WTC11 (cell line): ENCODE measurements around the gene FAM118B. TPM values are rescaled to one million over a fixed set of nuclear protein-coding genes. Genes with fewer than 3 reads are reported as not detected.

Experiments used
- ATAC-seq: fragments of 200-7000 bp; cut with Tn5 transposase; 2 replicates; pipeline ENCODE4 v1.10.0; 2021; ENCODE audit warnings: mild to moderate bottlenecking, moderate library complexity
- CTCF ChIA-PET: fragments of 300-600 bp; sonication (Branson Sonifier 250); formaldehyde crosslinking; loops from one replicate; lab custom pipeline; 2021; ENCODE audit warnings: antibody characterized with exemption; lab: Charles Lee
- POLR2A ChIA-PET: fragments of 350-600 bp; sonication (Branson Sonifier 250); formaldehyde crosslinking; loops from one replicate; lab custom pipeline; 2021; ENCODE audit warnings: antibody characterized with exemption; lab: Charles Lee
- DNase-seq: peaks from one replicate; pipeline ENCODE4 v3.0.0; 2021; ENCODE audit warnings: low spot score
- H3K27ac Mint-ChIP-seq: 2 replicates; pipeline ENCODE4 v1.8.0; 2021; ENCODE audit warnings: mixed read lengths
- H3K27me3 Mint-ChIP-seq: 2 replicates; pipeline ENCODE4 v1.8.0; 2021; ENCODE audit warnings: low read depth, mild to moderate bottlenecking, moderate library complexity, mixed read lengths
- H3K36me3 Mint-ChIP-seq: 2 replicates; pipeline ENCODE4 v1.8.0; 2021; ENCODE audit warnings: mixed read lengths
- H3K4me1 Mint-ChIP-seq: 2 replicates; pipeline ENCODE4 v1.8.0; 2022; ENCODE audit warnings: mixed read lengths
- H3K4me3 Mint-ChIP-seq: 2 replicates; pipeline ENCODE4 v1.8.0; 2021; ENCODE audit warnings: mild to moderate bottlenecking, moderate library complexity, mixed read lengths
- H3K9me3 Mint-ChIP-seq: 2 replicates; pipeline ENCODE4 v1.8.0; 2021; ENCODE audit warnings: mixed read lengths
- AR ChIP-seq: fragments of 250-450 bp; sonication (Bioruptor Pico); IDR thresholded peaks from 2 replicates; pipeline ENCODE4 v1.9.0; 2021; ENCODE audit warnings: mild to moderate bottlenecking
- CREB1 ChIP-seq: sonication (generic); formaldehyde crosslinking; IDR thresholded peaks from 2 replicates; pipeline ENCODE4 v1.8.0; 2023; ENCODE audit warnings: mild to moderate bottlenecking, missing genetic modification reagents
- ELF4 ChIP-seq: sonication (generic); formaldehyde crosslinking; IDR thresholded peaks from 2 replicates; pipeline ENCODE4 v1.8.1; 2022; ENCODE audit warnings: low read depth, mild to moderate bottlenecking, moderate library complexity, missing genetic modification reagents
- ERG ChIP-seq: fragments of 250-450 bp; sonication (Bioruptor Pico); IDR thresholded peaks from 2 replicates; pipeline ENCODE4 v1.8.0; 2021; ENCODE audit warnings: mild to moderate bottlenecking
- HMGXB4 ChIP-seq: sonication (generic); formaldehyde crosslinking; IDR thresholded peaks from 2 replicates; pipeline ENCODE4 v1.8.1; 2023; ENCODE audit warnings: mild to moderate bottlenecking, moderate library complexity, missing genetic modification reagents
- JUN ChIP-seq: sonication (generic); formaldehyde crosslinking; IDR thresholded peaks from 2 replicates; pipeline ENCODE4 v1.8.0; 2023; ENCODE audit warnings: mild to moderate bottlenecking, missing genetic modification reagents
- NFE2L1 ChIP-seq: sonication (generic); formaldehyde crosslinking; IDR thresholded peaks from 2 replicates; pipeline ENCODE4 v1.8.1; 2023; ENCODE audit warnings: missing genetic modification reagents
- NR3C1 ChIP-seq: sonication (generic); formaldehyde crosslinking; conservative IDR thresholded peaks from 2 replicates; pipeline ENCODE4 v1.8.1; 2023; ENCODE audit warnings: low read depth, mild to moderate bottlenecking, missing genetic modification reagents
- OVOL2 ChIP-seq: fragments of 250-450 bp; sonication (Bioruptor Pico); IDR thresholded peaks from 2 replicates; pipeline ENCODE4 v1.9.0; 2021; ENCODE audit warnings: mild to moderate bottlenecking, borderline replicate concordance
- ZBTB43 ChIP-seq: sonication (generic); formaldehyde crosslinking; IDR thresholded peaks from 2 replicates; pipeline ENCODE4 v1.8.1; 2023; ENCODE audit warnings: mild to moderate bottlenecking, missing genetic modification reagents
- ZNF121 ChIP-seq: sonication (generic); formaldehyde crosslinking; IDR thresholded peaks from 2 replicates; pipeline ENCODE4 v1.8.0; 2023; ENCODE audit warnings: missing genetic modification reagents
- ZNF423 ChIP-seq: fragments of 250-450 bp; sonication (Bioruptor Pico); IDR thresholded peaks from 2 replicates; pipeline ENCODE4 v2.1.2; 2022; ENCODE audit warnings: mild to moderate bottlenecking, moderate library complexity
- ZSCAN18 ChIP-seq: fragments of 250-450 bp; sonication (Bioruptor Pico); IDR thresholded peaks from 2 replicates; pipeline ENCODE4 v2.1.2; 2022; ENCODE audit warnings: mild to moderate bottlenecking, moderate library complexity
- total RNA-seq: library from RNA; stranded (reverse); gene quantifications from 3 replicates; pipeline ENCODE4 v1.2.3, GENCODE V29; 2021
- TF ChIP-seq, protein P1 (sequence below): fragments of 250-450 bp; sonication (Bioruptor Pico); IDR thresholded peaks from 2 replicates; pipeline ENCODE4 v1.9.0; 2021; ENCODE audit warnings: moderate library complexity, mild to moderate bottlenecking, inconsistent platforms, borderline replicate concordance

FAM118B gene
- total RNA-seq, 1 experiment from 2014 or later, result 35.3 TPM

DNA sequence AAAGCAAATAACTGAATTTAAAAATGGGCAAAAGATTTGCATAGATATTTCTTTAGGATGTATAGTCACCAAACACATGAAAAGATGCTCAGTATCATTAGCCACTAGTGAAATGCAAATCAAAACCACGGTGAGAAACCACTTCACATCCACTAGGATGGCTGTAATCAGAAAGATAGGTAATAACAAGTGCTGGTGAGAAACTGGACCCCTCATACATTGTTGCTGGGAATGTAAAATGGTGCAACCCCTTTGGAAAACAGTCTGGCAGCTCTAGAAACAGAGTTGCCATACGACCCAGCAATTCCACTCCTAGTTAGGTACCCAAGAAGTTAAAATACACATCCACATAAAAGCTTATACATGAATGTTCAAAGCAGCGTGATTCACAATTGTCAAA lies 16.5 kb upstream of the FAM118B start:
- CTCF ChIA-PET, result interaction anchor here (0.6 to 1.1 kb wide), 2 partner anchors 35 to 276 kb away, joined by 3 read pairs; no protein-coding TSS in a partner anchor
- H3K27me3 Mint-ChIP-seq, result no peaks in the 10 kb centered on the region
- H3K4me3 Mint-ChIP-seq, result no peak overlapping the region
- H3K27ac Mint-ChIP-seq, result no peak overlapping the region
- no peak for TF ChIP-seq JUN
- no peak for TF ChIP-seq OVOL2 (CRISPR knock-in tag)
- no peak for TF ChIP-seq AR (CRISPR knock-in tag)
- TF ChIP-seq ZSCAN18 (CRISPR knock-in tag), result no peak
- TF ChIP-seq, protein P1, sequence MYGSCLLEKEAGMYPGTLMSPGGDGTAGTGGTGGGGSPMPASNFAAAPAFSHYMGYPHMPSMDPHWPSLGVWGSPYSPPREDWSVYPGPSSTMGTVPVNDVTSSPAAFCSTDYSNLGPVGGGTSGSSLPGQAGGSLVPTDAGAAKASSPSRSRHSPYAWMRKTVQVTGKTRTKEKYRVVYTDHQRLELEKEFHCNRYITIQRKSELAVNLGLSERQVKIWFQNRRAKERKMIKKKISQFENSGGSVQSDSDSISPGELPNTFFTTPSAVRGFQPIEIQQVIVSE, result no peak
- no peak for TF ChIP-seq ZNF121 (CRISPR knock-in tag)
- TF ChIP-seq CREB1, result no peak
- TF ChIP-seq NR3C1, result no peak
- no peak for TF ChIP-seq ZNF423 (CRISPR knock-in tag)
- no peak for TF ChIP-seq ERG (CRISPR knock-in tag)
- no peak for TF ChIP-seq HMGXB4 (CRISPR knock-in tag)
- TF ChIP-seq, all 79 proteins: peak for 0
- peaks cover 22% of the 10 kb centered on the region for H3K9me3 Mint-ChIP-seq
- no peaks in the 10 kb centered on the region for H3K4me1 Mint-ChIP-seq
- POLR2A ChIA-PET, result no interaction called here
- ATAC-seq (no peak), DNase-seq (no peak)
- H3K36me3 Mint-ChIP-seq, result peaks cover 67% of the 10 kb centered on the region

DNA sequence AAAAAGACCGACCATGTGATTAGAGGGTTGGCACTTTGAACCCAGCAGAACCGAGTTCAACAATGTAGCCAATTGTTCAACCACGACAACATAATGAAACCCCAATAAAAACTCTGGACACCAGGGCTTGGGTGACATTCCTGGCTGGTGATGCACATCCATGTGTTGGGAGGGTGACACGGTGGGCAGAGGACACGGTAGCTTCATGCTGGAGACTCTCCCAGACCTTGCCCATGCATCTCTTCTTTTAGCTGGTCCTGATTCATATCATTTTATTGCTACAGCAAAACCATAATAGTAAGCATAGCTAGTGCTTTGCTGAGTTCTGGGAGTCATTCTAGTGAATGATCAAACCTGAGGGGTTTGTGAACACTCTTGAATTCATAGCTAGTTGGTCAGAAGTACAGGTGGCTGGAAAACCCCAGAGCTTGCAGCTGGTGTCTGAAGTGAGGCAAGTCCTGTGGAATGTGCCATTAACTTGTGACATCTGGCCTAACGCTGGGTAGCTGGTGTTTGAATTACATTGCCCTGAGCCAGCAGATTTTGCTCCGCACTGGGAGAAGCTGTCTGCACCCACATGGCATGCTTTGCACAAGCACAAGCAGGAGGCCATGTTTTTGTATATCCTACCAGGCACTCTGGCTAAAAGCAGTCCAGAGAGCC lies 14.2 kb upstream of the FAM118B start:
- CTCF ChIA-PET, result no interaction called here
- Mint-ChIP-seq H3K27me3 (no peaks in the 10 kb centered on the region), H3K4me3 (no peak overlapping the region), H3K36me3 (peaks cover 81% of the 10 kb centered on the region), H3K9me3 (peaks cover 22% of the 10 kb centered on the region), H3K27ac (no peak overlapping the region), H3K4me1 (no peaks in the 10 kb centered on the region)
- POLR2A ChIA-PET, result interaction anchor here (0.6 kb wide), 1 partner anchor 22 kb away, joined by 4 read pairs; no protein-coding TSS in a partner anchor
- TF ChIP-seq NFE2L1 (CRISPR knock-in tag) (no peak), ZBTB43 (CRISPR knock-in tag) (no peak), ELF4 (CRISPR knock-in tag) (no peak), ERG (CRISPR knock-in tag) (no peak), OVOL2 (CRISPR knock-in tag) (no peak)
- ATAC-seq (no peak), DNase-seq (no peak)
